Smooth muscle cell of trachea (primary cell): Measurements from ENCODE around the gene CACNG8. TPM values are rescaled to one million over a fixed set of nuclear protein-coding genes. Genes with fewer than 3 reads are reported as not detected.

Source experiments
- total RNA-seq: library from RNA; depleted of rRNA; stranded (reverse); fragments of >200 nt; gene quantifications from 2 replicates; pipeline ENCODE4 v1.2.1, GENCODE V29; 2014

Gene CACNG8
- total RNA-seq: 0.50 and 0.58 TPM in 2 replicates

DNA sequence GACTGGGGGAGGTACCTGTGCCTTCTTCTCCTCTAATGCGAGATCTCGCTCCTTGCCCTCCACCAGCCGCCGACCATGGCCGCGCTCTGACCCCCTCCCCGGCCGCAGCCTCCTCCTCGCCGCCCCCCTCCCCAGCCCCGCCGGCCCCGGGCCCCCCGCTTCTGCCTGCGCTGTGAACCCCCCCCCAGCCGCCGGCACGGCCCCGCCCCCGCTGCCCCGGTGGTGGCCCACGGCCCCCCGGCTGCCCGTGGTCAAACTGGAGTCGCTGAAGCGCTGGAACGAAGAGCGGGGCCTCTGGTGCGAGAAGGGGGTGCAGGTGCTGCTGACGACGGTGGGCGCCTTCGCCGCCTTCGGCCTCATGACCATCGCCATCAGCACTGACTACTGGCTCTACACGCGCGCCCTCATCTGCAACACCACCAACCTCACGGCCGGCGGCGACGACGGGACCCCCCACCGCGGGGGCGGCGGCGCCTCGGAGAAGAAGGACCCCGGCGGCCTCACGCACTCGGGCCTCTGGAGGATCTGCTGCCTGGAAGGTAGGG, at the start of gene CACNG8:
CACNG8 (plus strand) TSS at position 51 of the 545 bp plus-strand sequence.

DNA sequence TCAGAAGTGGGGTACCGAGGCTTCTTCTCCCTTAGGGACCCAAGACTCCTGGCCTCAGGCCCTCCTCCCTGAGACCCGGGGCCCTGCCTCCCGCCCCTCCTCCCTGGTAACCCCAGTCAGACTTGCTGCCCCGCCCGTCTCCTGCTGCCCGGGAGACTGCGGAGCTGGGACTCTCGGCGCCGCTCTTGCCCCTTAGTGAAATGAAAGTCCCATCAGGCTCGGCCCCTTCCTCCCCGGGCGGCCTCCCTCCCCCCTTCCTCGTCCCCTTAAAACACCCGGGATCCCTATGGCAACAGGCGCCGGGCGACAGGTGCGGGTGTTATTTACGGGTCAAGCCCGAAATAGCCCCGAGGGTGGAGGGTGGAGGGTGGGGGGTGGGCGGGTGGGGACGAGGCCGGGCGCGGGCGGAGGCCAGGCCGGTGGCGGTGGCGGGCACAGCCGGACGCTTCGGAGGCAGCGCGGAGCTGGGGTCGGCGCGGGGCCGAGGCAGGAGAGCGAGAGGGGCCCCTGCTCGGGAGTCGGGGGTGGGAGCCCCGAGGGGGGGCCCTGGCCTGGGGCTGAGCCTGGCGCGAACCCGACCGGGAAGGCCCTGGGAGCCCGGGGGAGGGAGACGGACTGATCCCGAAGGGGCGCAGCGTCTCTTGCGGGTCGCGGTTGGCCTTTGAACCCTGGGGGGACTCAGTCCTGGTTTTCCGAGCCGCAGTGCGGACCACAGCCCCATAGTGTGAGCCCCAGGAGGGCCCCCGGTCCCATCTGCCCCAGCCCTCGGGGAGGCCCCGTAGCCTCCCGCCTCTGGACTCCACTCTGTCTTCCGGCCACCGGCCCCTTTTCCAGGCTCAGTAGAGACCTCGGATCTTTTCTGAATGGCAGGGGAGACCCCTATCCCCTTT, 28.7 kb downstream of the CACNG8 start, which contains the start of gene CACNG6:
CACNG6 (plus strand) TSS at position 414 of the 890 bp plus-strand sequence. CDS start 1,241 bp downstream, outside the sequence.

Other genes starting within 250 kb of the CACNG8 start
- gene NLRP12, start 138.6 kb upstream of the CACNG8 start, total RNA-seq: not detected in 2 replicates
- gene MYADM, start 95.1 kb upstream of the CACNG8 start, total RNA-seq: 9.3 and 11.9 TPM in 2 replicates
- gene PRKCG, start 80.7 kb upstream of the CACNG8 start, total RNA-seq: not detected in 2 replicates
- 0.44 and 2.6 TPM in 2 replicates for gene CACNG7, start 53.7 kb upstream of the CACNG8 start, total RNA-seq
- 0.33 TPM in 1 of 2 replicates, not detected in the other for gene CACNG6, start 28.7 kb downstream of the CACNG8 start, total RNA-seq
- not detected in 2 replicates for gene VSTM1, start 101.0 kb downstream of the CACNG8 start, total RNA-seq
- gene TARM1, start 118.4 kb downstream of the CACNG8 start, total RNA-seq: not detected in 2 replicates
- 0.15 and 0.33 TPM in 2 replicates for gene OSCAR, start 137.9 kb downstream of the CACNG8 start, total RNA-seq
- gene NDUFA3, start 139.9 kb downstream of the CACNG8 start, total RNA-seq: 5.8 and 25.1 TPM in 2 replicates
- 11.7 and 16.4 TPM in 2 replicates for gene TFPT, start 152.7 kb downstream of the CACNG8 start, total RNA-seq
- gene PRPF31, start 152.8 kb downstream of the CACNG8 start, total RNA-seq: 56.9 and 79.4 TPM in 2 replicates
- 10.1 and 25.9 TPM in 2 replicates for gene CNOT3, start 174.8 kb downstream of the CACNG8 start, total RNA-seq
- 4.3 and 5.4 TPM in 2 replicates for gene LENG1, start 196.8 kb downstream of the CACNG8 start, total RNA-seq
- gene TMC4, start 210.2 kb downstream of the CACNG8 start, total RNA-seq: 0.58 and 0.83 TPM in 2 replicates
- gene MBOAT7, start 226.6 kb downstream of the CACNG8 start, total RNA-seq: 36.8 and 94.6 TPM in 2 replicates
- 86.1 and 105 TPM in 2 replicates for gene TSEN34, start 228.4 kb downstream of the CACNG8 start, total RNA-seq
- gene RPS9, start 237.9 kb downstream of the CACNG8 start, total RNA-seq: 1,744 and 1,790 TPM in 2 replicates